Forelimb muscle (tissue), 1 donor: ENCODE data around the gene IFNL4. TPM values are rescaled to one million over a fixed set of nuclear protein-coding genes. Genes with fewer than 3 reads are reported as not detected.
"Not testable (repeated sequence)": the region's sequence is repeated elsewhere in the genome, so short reads cannot be mapped to it uniquely, and the experiment has no call there.

Experiments used
- DNase-seq: peaks from one replicate; pipeline ENCODE4 v3.0.0-alpha.2; 2013; ENCODE audit warnings: low read depth
- polyA plus RNA-seq: library from polyadenylated mRNA; unstranded; fragments of 120-200 nt; gene quantifications from one replicate; pipeline ENCODE4 v1.2.1, GENCODE V29; 2013; ENCODE audit not compliant: insufficient read length

Gene IFNL4
- polyA plus RNA-seq, 1 donor, result 0.10 TPM

- DNase-seq, result no peak
These were observed 8.6 kb upstream of the IFNL4 start for GRCh38 chr19:39257227-39257626.

- no peak for DNase-seq
These were observed 6.1 kb upstream of the IFNL4 start for GRCh38 chr19:39254531-39255345.

- no peak for DNase-seq
These were observed 4.9 kb upstream of the IFNL4 start for GRCh38 chr19:39253374-39254149.

GRCh38 chr19:39252458-39252857 is 3.8 kb upstream of the IFNL4 start:
- DNase-seq, result no peak

DNA sequence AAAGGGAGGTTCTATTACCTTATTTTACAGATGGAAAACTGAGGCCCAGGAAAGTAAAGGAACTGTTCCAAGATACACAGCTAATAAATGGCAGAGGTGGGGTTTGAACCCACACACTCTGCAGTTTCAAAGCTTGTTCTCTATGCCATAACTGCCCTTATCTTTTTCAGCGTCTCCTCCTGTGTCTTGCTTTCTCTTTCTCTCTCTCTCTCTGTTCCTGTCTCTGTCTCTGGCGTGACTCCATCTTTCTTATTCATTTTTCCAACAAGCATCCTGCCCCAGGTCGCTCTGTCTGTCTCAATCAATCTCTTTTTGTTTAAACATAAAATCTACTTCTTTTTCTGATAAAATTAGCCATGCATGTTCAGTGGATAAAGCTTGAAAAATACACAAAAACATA is 3.2 kb upstream of the IFNL4 start:
- no peak for DNase-seq

GRCh38 chr19:39251081-39251480 is 2.4 kb upstream of the IFNL4 start:
- no peak for DNase-seq

- no peak for DNase-seq
These were observed 673 bp downstream of the IFNL4 start for GRCh38 chr19:39247701-39248664.

- no peak for DNase-seq
These were observed 1.5 kb downstream of the IFNL4 start for GRCh38 chr19:39246951-39247669.

DNA sequence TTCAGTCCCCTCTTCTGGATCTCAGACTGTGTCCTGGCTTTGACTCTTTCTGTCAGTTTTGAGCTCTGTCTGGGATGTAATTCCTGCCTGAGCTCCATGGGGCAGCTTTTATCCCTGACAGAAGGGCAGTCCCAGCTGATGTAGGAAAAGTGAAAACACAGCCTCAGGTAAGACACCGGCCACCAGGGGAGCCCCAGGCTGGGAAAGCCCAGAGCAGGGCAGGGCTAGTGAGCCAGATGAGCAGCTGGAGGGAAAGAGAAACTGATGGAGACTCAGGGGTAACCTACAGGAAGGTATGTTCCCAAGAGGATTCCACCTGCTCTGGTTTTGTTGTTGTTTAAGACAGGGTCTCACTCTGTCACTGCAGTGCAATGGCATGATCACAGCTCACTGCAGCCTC is 3.5 kb downstream of the IFNL4 start:
- DNase-seq, result not testable (repeated sequence)

GRCh38 chr19:39244410-39245100 is 4.1 kb downstream of the IFNL4 start, which contains the start of gene IFNL3:
TSS of gene IFNL3 (minus strand) at chr19:39245006. CDS start at chr19:39244967, 39 bp downstream.
- DNase-seq, result not testable (repeated sequence)

- DNase-seq, result not testable (repeated sequence)
These were observed 4.9 kb downstream of the IFNL4 start for GRCh38 chr19:39243741-39244140.

DNA sequence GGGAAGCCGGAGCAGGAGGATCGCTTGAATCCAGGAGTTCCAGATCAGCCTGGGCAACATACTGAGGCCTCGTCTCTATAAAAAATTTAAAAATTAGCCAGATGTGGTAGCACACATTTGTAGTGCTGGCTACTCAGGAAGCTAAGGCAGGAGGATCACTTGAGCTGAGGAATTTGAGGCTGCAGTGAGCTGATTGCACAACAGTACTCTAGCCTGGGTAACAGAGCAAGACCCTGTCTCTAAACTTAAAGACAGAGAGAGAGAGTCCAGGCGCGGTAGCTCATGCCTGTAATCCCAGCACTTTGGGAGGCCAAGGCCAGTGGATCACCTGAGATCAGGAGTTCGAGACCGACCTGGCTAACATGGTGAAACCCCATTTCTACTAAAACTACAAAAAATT is 8.2 kb downstream of the IFNL4 start:
- no peak for DNase-seq

DNA sequence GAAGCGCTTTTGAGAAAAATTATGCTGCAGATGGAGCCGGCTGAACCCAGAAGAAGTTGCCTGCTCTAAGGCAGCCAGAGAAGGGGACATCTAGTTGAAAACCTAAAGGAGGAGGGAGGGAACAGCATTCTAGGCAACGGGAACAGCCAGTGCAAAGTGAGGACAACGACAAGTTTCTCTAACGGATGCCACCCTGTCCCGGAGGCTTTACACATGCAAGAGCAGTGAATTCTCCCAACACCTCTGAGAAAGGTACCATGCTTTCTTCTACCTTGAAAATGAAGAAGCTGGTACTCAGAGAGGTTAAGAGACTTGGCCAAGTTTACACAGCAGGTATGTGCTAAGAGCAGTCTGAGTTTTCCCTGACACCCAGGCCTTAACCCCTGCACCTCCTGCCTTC is 9.7 kb downstream of the IFNL4 start:
- no peak for DNase-seq

DNA sequence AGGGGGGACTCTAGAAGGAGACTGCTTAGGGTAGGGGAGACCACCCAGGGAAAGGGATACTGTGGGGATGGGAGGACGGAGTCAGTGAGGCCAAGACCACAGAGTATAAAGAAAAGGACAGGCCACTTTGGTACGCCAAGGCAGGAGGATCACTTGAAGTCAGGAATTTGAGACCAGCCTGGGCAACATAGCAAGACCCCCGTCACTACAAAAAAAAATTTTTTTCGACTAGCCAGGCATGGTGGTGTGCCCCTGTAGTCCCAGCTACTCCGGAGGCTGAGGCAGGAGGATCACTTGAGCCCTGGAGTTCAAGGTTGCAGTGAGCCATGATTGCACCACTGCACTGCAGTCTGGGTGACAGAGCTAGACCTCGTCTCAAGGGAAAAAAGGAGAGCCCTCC is 10.4 kb downstream of the IFNL4 start:
- DNase-seq, result no peak

DNA sequence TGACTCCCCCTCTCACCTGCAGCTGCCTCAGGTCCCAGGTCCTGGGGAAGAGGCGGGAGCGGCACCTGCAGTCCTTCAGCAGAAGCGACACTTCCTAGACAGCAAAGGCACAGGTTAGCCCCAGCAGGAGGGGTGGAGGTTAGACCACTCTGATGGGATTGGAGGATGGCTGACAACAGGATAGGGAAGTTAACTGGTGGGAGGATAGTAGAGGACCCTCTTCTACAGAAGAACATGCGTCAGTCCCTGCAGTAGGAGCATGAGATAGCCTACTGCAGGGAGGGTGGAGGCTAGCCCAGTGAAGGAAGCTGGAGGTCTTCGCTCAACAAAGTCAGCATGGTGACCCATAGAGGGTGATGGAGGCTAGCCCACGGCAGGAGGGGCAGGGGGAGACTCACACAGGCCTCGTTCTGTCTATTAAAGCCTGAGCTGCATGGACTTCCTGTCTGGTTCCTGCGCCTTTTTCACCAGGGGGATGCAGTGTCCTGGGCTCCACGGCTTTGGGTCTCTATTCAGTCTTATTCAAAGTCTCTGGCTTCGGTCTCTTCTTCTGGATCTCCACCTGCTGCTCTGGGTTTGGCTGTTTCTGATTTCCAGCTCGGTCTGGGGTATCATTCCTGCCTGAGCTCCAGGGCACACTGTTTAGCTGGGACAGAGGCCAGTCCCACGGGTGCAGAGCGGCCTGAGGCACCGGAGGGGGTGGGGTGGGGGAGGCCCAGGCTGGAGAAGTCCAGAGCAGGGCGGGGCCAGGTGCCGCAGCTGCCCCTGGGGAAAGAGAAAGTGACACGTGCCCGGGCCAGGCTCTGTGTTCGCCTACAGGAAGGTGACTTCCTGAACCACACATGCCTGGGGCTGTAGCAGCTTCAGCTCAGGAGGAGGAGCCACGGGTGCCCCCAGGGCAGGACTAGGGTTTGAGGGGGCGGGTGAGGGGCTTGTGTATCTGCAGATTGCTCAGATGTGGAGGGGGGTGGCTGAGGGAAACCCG is 11.2 kb downstream of the IFNL4 start:
- no peak for DNase-seq

- DNase-seq, result no peak
These were observed 12.1 kb downstream of the IFNL4 start for GRCh38 chr19:39236527-39236926.

DNA sequence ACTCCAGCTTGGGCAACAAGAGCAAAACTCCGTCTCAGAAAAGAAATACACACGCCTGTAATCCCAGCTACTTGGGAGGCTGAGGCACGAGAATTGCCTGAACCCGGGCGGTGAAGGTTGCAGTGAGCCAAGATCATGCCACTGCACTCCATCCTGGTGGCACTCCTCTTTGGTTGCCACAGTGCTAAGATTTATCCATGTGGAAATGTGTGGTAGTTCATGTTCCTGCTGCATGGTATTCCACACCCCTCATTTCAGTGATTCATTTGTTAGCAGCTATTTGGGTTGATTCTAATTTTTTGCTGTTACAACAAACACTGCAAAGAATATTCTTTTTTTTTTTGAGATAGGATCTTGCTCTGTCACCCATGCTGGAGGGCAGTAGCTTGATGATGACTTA is 15.9 kb downstream of the IFNL4 start:
- no peak for DNase-seq

- DNase-seq, result no peak
These were observed 18.4 kb downstream of the IFNL4 start for GRCh38 chr19:39230096-39230764.

GRCh38 chr19:39224910-39225309 is 23.7 kb downstream of the IFNL4 start:
- DNase-seq, result no peak
